GM12878 (cell line): Measurements from ENCODE around the gene MRPL53.

Experiments used
- BACH1 ChIP-seq: fragments of 450-650 bp; IDR thresholded peaks from 2 replicates; pipeline ENCODE4 v1.6.1; 2017; ENCODE audit warnings: mild to moderate bottlenecking, borderline replicate concordance
- CREB1 ChIP-seq: IDR thresholded peaks from 2 replicates; pipeline ENCODE4 v1.6.1; 2012; ENCODE audit warnings: low read depth, mild to moderate bottlenecking, inconsistent platforms
- CTCF ChIP-seq, 3 experiments: IDR thresholded peaks in 2 of 3; conservative IDR thresholded peaks in 1 of 3; 2 replicates each; pipeline ENCODE4 v1.5.1; 2011; ENCODE audit warnings: low read depth in 3 of 3, low read length in 3 of 3, mild to moderate bottlenecking in 3 of 3, control low read depth in 2 of 3, moderate library complexity in 2 of 3, inconsistent platforms in 1 of 3, mixed read lengths in 1 of 3; ENCODE audit not compliant: control insufficient read depth in 2 of 3, insufficient read depth in 1 of 3; ENCODE audit errors: extremely low read depth in 1 of 3
- ESRRA ChIP-seq: IDR thresholded peaks from 2 replicates; pipeline ENCODE4 v1.6.1; 2012; ENCODE audit warnings: mild to moderate bottlenecking, low read length, improper control_type of control experiment
- KDM1A ChIP-seq: fragments of 200-600 bp; sonication (generic); IDR thresholded peaks from 2 replicates; pipeline ENCODE4 v1.6.1; 2016; ENCODE audit warnings: borderline replicate concordance
- MAX ChIP-seq: IDR thresholded peaks from 2 replicates; pipeline ENCODE4 v1.6.1; 2012; ENCODE audit warnings: low read depth, low read length, improper control_type of control experiment
- NR2F1 ChIP-seq: fragments of 450-650 bp; conservative IDR thresholded peaks from 2 replicates; pipeline ENCODE4 v1.6.1; 2017; ENCODE audit warnings: mild to moderate bottlenecking
- POLR2A ChIP-seq: IDR thresholded peaks from 2 replicates; pipeline ENCODE4 v1.6.1; 2011; ENCODE audit warnings: low read depth, mild to moderate bottlenecking, low read length
- RAD21 ChIP-seq: IDR thresholded peaks from 2 replicates; pipeline ENCODE4 v1.6.1; 2011; ENCODE audit warnings: mild to moderate bottlenecking, low read depth, low read length, moderate library complexity; ENCODE audit not compliant: insufficient read depth
- SREBF2 ChIP-seq: IDR thresholded peaks from 2 replicates; pipeline ENCODE4 v1.6.1; 2012; ENCODE audit warnings: mild to moderate bottlenecking, low read length

- no peak for TF ChIP-seq POLR2A
- TF ChIP-seq MAX, result no peak
- no peak for TF ChIP-seq CREB1
- no peak for TF ChIP-seq NR2F1
- TF ChIP-seq BACH1, result no peak
- no peak for TF ChIP-seq RAD21
- TF ChIP-seq CTCF (IDR thresholded peaks at IDR 0.05 in 2 of 3, conservative IDR thresholded peaks at IDR 0.05 in 1 of 3; ENCODE audit: control insufficient read depth in 2 of 3, extremely low read depth in 1 of 3, insufficient read depth in 1 of 3, low read depth in 3 of 3, low read length in 3 of 3), result no peak
- no peak for TF ChIP-seq KDM1A
- TF ChIP-seq ESRRA, result no peak
- TF ChIP-seq SREBF2, result no peak
Measured at GRCh38 chr2:74486141-74486540, 13.7 kb upstream of the MRPL53 start.
